Measurements from ENCODE around the gene KDM7A.

- TF ChIP-seq CTCF (IDR thresholded peaks at IDR 0.05) (no peak), POLR2A (IDR thresholded peaks at IDR 0.05) (no peak)
Observed at GRCh38 chr7:140144821-140145220, 32.0 kb downstream of the KDM7A start.
